A673 (cell line): Measurements from ENCODE around the gene ARPC2. TPM values are rescaled to one million over a fixed set of nuclear protein-coding genes. Genes with fewer than 3 reads are reported as not detected.

Experiments
- BruUV-seq: library from RNA; stranded (reverse); fragments of 400-500 nt; replicated peaks from 2 replicates; lab custom pipeline; 2021; lab: Mats Ljungman, UMichigan
- CTCF ChIA-PET: fragments of 300-600 bp; sonication (Branson Sonifier 250); formaldehyde crosslinking; loops from one replicate; lab custom pipeline; 2022; ENCODE audit warnings: antibody characterized with exemption; lab: Charles Lee
- POLR2A ChIA-PET: fragments of 300-600 bp; sonication (Branson Sonifier 250); formaldehyde crosslinking; loops from one replicate; lab custom pipeline; 2022; ENCODE audit warnings: antibody characterized with exemption; ENCODE audit not compliant: low non-redundant PET; lab: Charles Lee
- DNase-seq: peaks from one replicate; pipeline ENCODE4 v3.0.0-alpha.2; 2015; ENCODE audit warnings: low spot score
- H3K27ac ChIP-seq: fragments of 200-600 bp; sonication (generic); 2 replicates; pipeline ENCODE4 v1.5.1; 2016; ENCODE audit warnings: mixed run types, low read depth, mild to moderate bottlenecking, mixed read lengths, antibody characterized with exemption, low read length; ENCODE audit not compliant: poor library complexity, severe bottlenecking
- H3K27me3 ChIP-seq: fragments of 200-600 bp; sonication (generic); replicated peaks from 2 replicates; pipeline ENCODE4 v1.6.1; 2017; ENCODE audit warnings: mixed run types, low read depth, mild to moderate bottlenecking, mixed read lengths, antibody characterized with exemption, low read length; ENCODE audit not compliant: insufficient read depth, poor library complexity
- H3K36me3 ChIP-seq: fragments of 200-600 bp; sonication (generic); 2 replicates; pipeline ENCODE4 v1.6.1; 2016; ENCODE audit warnings: mixed run types, mild to moderate bottlenecking, mixed read lengths, antibody characterized with exemption, low read length; ENCODE audit not compliant: insufficient read depth, poor library complexity, severe bottlenecking
- H3K4me1 ChIP-seq: fragments of 200-600 bp; sonication (generic); 2 replicates; pipeline ENCODE4 v1.6.1; 2017; ENCODE audit warnings: mixed run types, mild to moderate bottlenecking, mixed read lengths, antibody characterized with exemption, low read length; ENCODE audit not compliant: insufficient read depth, poor library complexity, severe bottlenecking
- H3K4me3 ChIP-seq: fragments of 200-600 bp; sonication (generic); 2 replicates; pipeline ENCODE4 v1.5.1; 2016; ENCODE audit warnings: low read depth, mixed run types, mild to moderate bottlenecking, mixed read lengths, low read length; ENCODE audit not compliant: poor library complexity, severe bottlenecking
- H3K9me3 ChIP-seq: fragments of 200-600 bp; sonication (generic); 2 replicates; pipeline ENCODE4 v1.6.1; 2016; ENCODE audit warnings: mixed run types, low read depth, mild to moderate bottlenecking, mixed read lengths, antibody characterized with exemption, low read length; ENCODE audit not compliant: poor library complexity, severe bottlenecking
- CTCF ChIP-seq: fragments of 300-800, 200-600 bp; sonication (generic); conservative IDR thresholded peaks from 2 replicates; pipeline ENCODE4 v1.5.1; 2017; ENCODE audit warnings: low read depth, mild to moderate bottlenecking, antibody characterized with exemption, low read length, moderate library complexity, mixed read lengths
- EZH2 ChIP-seq: fragments of 200-600 bp; sonication (generic); IDR thresholded peaks from 2 replicates; pipeline ENCODE4 v1.6.1; 2017; ENCODE audit warnings: borderline replicate concordance, low read depth, mild to moderate bottlenecking, mixed read lengths, antibody characterized with exemption, low read length; ENCODE audit not compliant: poor library complexity, severe bottlenecking
- intact Hi-C: fragments of 100-400 bp; cut with micrococcal nuclease; formaldehyde crosslinking; loops from one replicate; pipeline ENCODE4 v1.10.0; 2022; ENCODE audit not compliant: unreplicated experiment
- total RNA-seq: library from RNA; stranded (reverse); gene quantifications from 2 replicates; pipeline ENCODE4 v1.2.3, GENCODE V29; 2021

Gene ARPC2
- total RNA-seq, 1 experiment from 2014 or later = 291 TPM

- intact Hi-C loops = no loop called here
- BruUV-seq = no TSS peak
- H3K27me3 ChIP-seq = no peaks in the 10 kb centered on the region
- peaks cover 68% of the 10 kb centered on the region for H3K36me3 ChIP-seq
- peak overlapping the region; percentile 96 for H3K27ac ChIP-seq
- ChIA-PET CTCF (interaction anchor here (0.7 kb wide), 1 partner anchor 52 kb away, joined by 3 read pairs; no protein-coding TSS in a partner anchor), POLR2A (no interaction called here)
- H3K4me3 ChIP-seq = no peak overlapping the region
- TF ChIP-seq CTCF = no peak
- TF ChIP-seq EZH2 = no peak
- no peaks in the 10 kb centered on the region for H3K9me3 ChIP-seq
- DNase-seq = peak; percentile 22
- H3K4me1 ChIP-seq = peaks cover 25% of the 10 kb centered on the region
Observed at GRCh38 chr2:218228366-218229090, 11.5 kb downstream of the ARPC2 start.

GRCh38 chr2:218229239-218229638 is 12.2 kb downstream of the ARPC2 start:
- TF ChIP-seq EZH2 = no peak
- no peak for TF ChIP-seq CTCF
- H3K9me3 ChIP-seq = no peaks in the 10 kb centered on the region
- ChIA-PET CTCF (no interaction called here), POLR2A (no interaction called here)
- H3K27me3 ChIP-seq = no peaks in the 10 kb centered on the region
- H3K27ac ChIP-seq = peak overlapping the region; percentile 96
- BruUV-seq = no TSS peak
- peaks cover 25% of the 10 kb centered on the region for H3K4me1 ChIP-seq
- peaks cover 72% of the 10 kb centered on the region for H3K36me3 ChIP-seq
- intact Hi-C loops = no loop called here
- H3K4me3 ChIP-seq = no peak overlapping the region
- DNase-seq = peak; percentile 84

- DNase-seq = peak; percentile 64
- CTCF ChIA-PET = no interaction called here
- intact Hi-C loops = no loop called here
- no peak overlapping the region for H3K4me3 ChIP-seq
- POLR2A ChIA-PET = no interaction called here
- no TSS peak for BruUV-seq
- peak overlapping the region; percentile 96 for H3K27ac ChIP-seq
- H3K27me3 ChIP-seq = no peaks in the 10 kb centered on the region
- TF ChIP-seq CTCF = no peak
- no peak for TF ChIP-seq EZH2
- H3K4me1 ChIP-seq = peaks cover 25% of the 10 kb centered on the region
- peaks cover 72% of the 10 kb centered on the region for H3K36me3 ChIP-seq
- no peaks in the 10 kb centered on the region for H3K9me3 ChIP-seq
Observed at GRCh38 chr2:218229851-218230250, 12.9 kb downstream of the ARPC2 start.
